HEK293 (cell line): ENCODE measurements around the gene STX4.

Experiments used
- CTCF ChIA-PET: fragments of 350-600 bp; formaldehyde crosslinking; extraction: SDS; loops from one replicate; lab custom pipeline; 2021; ENCODE audit warnings: antibody characterized with exemption; lab: Yijun Ruan, JAX
- POLR2A ChIA-PET: fragments of 300-600 bp; formaldehyde crosslinking; extraction: SDS; loops from one replicate; lab custom pipeline; 2020; ENCODE audit warnings: antibody characterized with exemption, inconsistent platforms; lab: Yijun Ruan, JAX
- H3K27ac ChIP-seq: fragments of 200-500 bp; sonication (Bioruptor generic); 2 replicates; pipeline ENCODE4 v1.5.1; 2014; ENCODE audit warnings: low read depth, low read length, control low read depth, inconsistent platforms; ENCODE audit errors: extremely low read depth
- H3K36me3 ChIP-seq, 2 experiments: fragments of 200-500 bp in 1 of 2; sonication (Bioruptor generic) in 1 of 2; 1 replicate in 1 of 2; 2 replicates in 1 of 2; pipeline ENCODE4 v1.5.1; 2014 to 2017; ENCODE audit warnings: inconsistent platforms in 2 of 2, low read length in 2 of 2; ENCODE audit not compliant: control insufficient read depth in 2 of 2, insufficient read depth in 1 of 2
- H3K4me1 ChIP-seq: fragments of 200-500 bp; sonication (Bioruptor generic); 2 replicates; pipeline ENCODE4 v1.5.1; 2014; ENCODE audit warnings: mild to moderate bottlenecking, low read length, inconsistent platforms; ENCODE audit not compliant: control insufficient read depth, insufficient read depth
- H3K4me3 ChIP-seq: 2 replicates; pipeline ENCODE4 v1.5.1; 2011; ENCODE audit warnings: low read depth, mild to moderate bottlenecking, control low read depth, low read length, moderate library complexity
- H3K9me3 ChIP-seq: fragments of 200-500 bp; sonication (Bioruptor generic); 2 replicates; pipeline ENCODE4 v1.5.1; 2014; ENCODE audit warnings: low read depth, low read length, inconsistent platforms; ENCODE audit not compliant: control insufficient read depth, insufficient read depth
- PRDM1 ChIP-seq: fragments of 450-650 bp; formaldehyde crosslinking; IDR thresholded peaks from 2 replicates; pipeline ENCODE4; 2016; ENCODE audit warnings: missing biosample characterization, missing genetic modification characterization
- PRDM10 ChIP-seq: fragments of 450-650 bp; formaldehyde crosslinking; IDR thresholded peaks from 2 replicates; pipeline ENCODE4 v1.5.1; 2016; ENCODE audit warnings: missing biosample characterization, missing genetic modification characterization
- SP2 ChIP-seq: fragments of 450-650 bp; formaldehyde crosslinking; IDR thresholded peaks from 2 replicates; pipeline ENCODE4 v1.5.1; 2016; ENCODE audit warnings: missing biosample characterization, missing genetic modification characterization
- ZBTB17 ChIP-seq: fragments of 450-650 bp; formaldehyde crosslinking; IDR thresholded peaks from 2 replicates; pipeline ENCODE4 v1.5.1; 2016; ENCODE audit warnings: missing biosample characterization, missing genetic modification characterization
- ZNF112 ChIP-seq: fragments of 450-650 bp; formaldehyde crosslinking; IDR thresholded peaks from 2 replicates; pipeline ENCODE4 v1.5.0; 2017; ENCODE audit warnings: missing biosample characterization, missing genetic modification characterization
- ZNF138 ChIP-seq: fragments of 450-650 bp; formaldehyde crosslinking; IDR thresholded peaks from 2 replicates; pipeline ENCODE4 v1.5.1; 2016; ENCODE audit warnings: missing biosample characterization, missing genetic modification characterization, borderline replicate concordance
- ZNF184 ChIP-seq: fragments of 450-650 bp; IDR thresholded peaks from 2 replicates; pipeline ENCODE4 v1.5.1; 2018; ENCODE audit warnings: missing biosample characterization, mild to moderate bottlenecking, missing genetic modification characterization
- ZNF214 ChIP-seq: fragments of 450-650 bp; formaldehyde crosslinking; IDR thresholded peaks from 2 replicates; pipeline ENCODE4 v1.5.1; 2017; ENCODE audit warnings: missing biosample characterization, mild to moderate bottlenecking, missing genetic modification characterization, borderline replicate concordance
- ZNF223 ChIP-seq: fragments of 450-650 bp; formaldehyde crosslinking; IDR thresholded peaks from 2 replicates; pipeline ENCODE4 v1.5.1; 2016; ENCODE audit warnings: missing biosample characterization, missing genetic modification characterization
- ZNF266 ChIP-seq: fragments of 450-650 bp; formaldehyde crosslinking; IDR thresholded peaks from 2 replicates; pipeline ENCODE4 v1.5.1; 2016; ENCODE audit warnings: missing biosample characterization, missing genetic modification characterization, low read depth
- ZNF354C ChIP-seq: fragments of 450-650 bp; formaldehyde crosslinking; IDR thresholded peaks from 2 replicates; pipeline ENCODE4 v1.5.1; 2016; ENCODE audit warnings: missing biosample characterization, missing genetic modification characterization, low read depth, borderline replicate concordance
- ZNF366 ChIP-seq: fragments of 450-650 bp; formaldehyde crosslinking; conservative IDR thresholded peaks from 2 replicates; pipeline ENCODE4 v1.5.1; 2016; ENCODE audit warnings: missing biosample characterization, missing genetic modification characterization
- ZNF398 ChIP-seq: fragments of 450-650 bp; formaldehyde crosslinking; IDR thresholded peaks from 2 replicates; pipeline ENCODE4 v1.5.1; 2017; ENCODE audit warnings: missing biosample characterization, missing genetic modification characterization
- ZNF510 ChIP-seq: fragments of 450-650 bp; formaldehyde crosslinking; IDR thresholded peaks from 2 replicates; pipeline ENCODE4 v1.5.1; 2018; ENCODE audit warnings: mild to moderate bottlenecking, missing genetic modification characterization, missing biosample characterization; ENCODE audit not compliant: insufficient replicate concordance
- ZNF518A ChIP-seq: fragments of 450-650 bp; formaldehyde crosslinking; conservative IDR thresholded peaks from 2 replicates; pipeline ENCODE4 v1.5.1; 2016; ENCODE audit warnings: low read depth, missing biosample characterization, missing genetic modification characterization
- ZNF549 ChIP-seq: fragments of 450-650 bp; IDR thresholded peaks from 2 replicates; pipeline ENCODE4 v1.5.1; 2018; ENCODE audit warnings: missing biosample characterization, missing genetic modification characterization, mild to moderate bottlenecking, inconsistent platforms, moderate library complexity
- ZNF596 ChIP-seq: fragments of 450-650 bp; IDR thresholded peaks from 2 replicates; pipeline ENCODE4 v1.5.0; 2018; ENCODE audit warnings: missing biosample characterization, mild to moderate bottlenecking, missing genetic modification characterization, moderate library complexity
- ZNF677 ChIP-seq: fragments of 450-650 bp; IDR thresholded peaks from 2 replicates; pipeline ENCODE4 v1.5.0; 2018; ENCODE audit warnings: missing biosample characterization, mild to moderate bottlenecking, missing genetic modification characterization, moderate library complexity

STX4 gene

GRCh38 chr16:30992276-30992780, 41.0 kb upstream of the STX4 start:
- no peak overlapping the region for H3K27ac ChIP-seq
- TF ChIP-seq ZNF510 = no peak
- no peak for TF ChIP-seq ZNF398 (tag by site-specific recombination)
- no peak for TF ChIP-seq ZNF138 (tag by site-specific recombination)
- no peak for TF ChIP-seq ZNF518A (tag by site-specific recombination)
- no peak for TF ChIP-seq ZNF549 (tag by site-specific recombination)

DNA sequence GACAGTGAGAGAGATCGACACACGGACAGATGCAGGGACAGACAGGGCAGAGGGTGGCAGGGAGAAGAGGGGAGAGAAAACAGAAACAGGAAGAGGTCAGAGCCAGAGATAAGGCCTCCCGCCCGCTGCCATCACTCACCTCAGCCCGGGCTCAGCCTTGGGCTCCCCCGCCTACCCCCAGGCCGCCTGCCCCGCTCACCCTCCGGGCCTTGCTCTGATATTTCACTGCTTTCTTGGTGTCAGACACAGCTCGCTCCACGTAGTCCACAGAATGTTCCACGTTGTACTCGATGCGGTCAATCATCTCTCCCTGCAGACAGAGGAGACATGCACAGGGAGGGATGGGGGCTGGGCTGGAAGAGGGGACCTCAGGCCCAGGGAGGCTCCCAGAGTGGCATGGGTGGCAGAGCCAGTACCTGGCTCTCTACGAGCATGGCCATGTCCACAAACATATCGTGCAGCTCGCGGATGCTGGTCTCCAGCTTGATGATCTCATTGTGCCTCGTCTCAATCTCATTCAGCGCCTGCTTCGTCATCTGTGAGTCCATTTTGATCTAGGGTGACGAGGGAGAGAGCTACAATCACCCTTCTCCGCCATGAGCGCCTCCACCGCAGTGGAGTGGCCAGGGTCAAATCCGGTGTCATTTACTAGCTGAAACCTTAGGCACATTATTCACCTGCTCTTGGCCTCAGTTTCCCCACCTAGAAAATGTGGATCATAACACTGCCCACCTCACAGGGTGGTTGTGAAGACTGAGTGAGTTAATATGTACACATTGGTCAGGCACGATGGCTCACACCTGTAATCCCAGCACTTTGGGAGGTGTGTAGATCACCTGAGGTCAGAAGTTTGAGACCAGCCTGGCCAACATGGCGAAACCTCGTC, 40.2 kb upstream of the STX4 start:
- TF ChIP-seq ZNF366 (no peak), ZNF184 (tag by site-specific recombination) (no peak), PRDM1 (tag by site-specific recombination) (no peak), PRDM10 (tag by site-specific recombination) (no peak), ZNF354C (tag by site-specific recombination) (no peak), ZNF112 (tag by site-specific recombination) (no peak), ZNF677 (tag by site-specific recombination) (no peak), ZBTB17 (tag by site-specific recombination) (peak; percentile 18; the same call in 1 of the 2 replicates), ZNF266 (tag by site-specific recombination) (no peak), ZNF596 (tag by site-specific recombination) (no peak), ZNF223 (tag by site-specific recombination) (no peak), SP2 (tag by site-specific recombination) (0 out of 2 replicates have a peak, but pooled peaks have one; percentile 13), ZNF214 (tag by site-specific recombination) (no peak)
- CTCF ChIA-PET = interaction anchor here (1.1 to 3.0 kb wide), 3 partner anchors 8 to 149 kb away, joined by 4 to 23 read pairs (median 7); partner anchors contain the start of gene HSD3B7
- no peak overlapping the region for H3K4me3 ChIP-seq
- no peaks in the 10 kb centered on the region for H3K9me3 ChIP-seq
- no peak overlapping the region for H3K27ac ChIP-seq
- no peaks in the 10 kb centered on the region for H3K36me3 ChIP-seq
- POLR2A ChIA-PET = interaction anchor here (1.4 kb wide), 1 partner anchor 10 kb away, joined by 3 read pairs; no protein-coding TSS in a partner anchor
- H3K4me1 ChIP-seq = peaks cover 5% of the 10 kb centered on the region; the same call in 1 of the 2 replicates

More at GRCh38 chr16:30992276-30992780, 41.0 kb upstream of the STX4 start:
- ChIA-PET CTCF (interaction anchor here (0.6 kb wide), 1 partner anchor 126 kb away, joined by 3 read pairs; no protein-coding TSS in a partner anchor), POLR2A (interaction anchor here (1.4 kb wide), 1 partner anchor 9 kb away, joined by 3 read pairs; no protein-coding TSS in a partner anchor)
- no peaks in the 10 kb centered on the region for H3K9me3 ChIP-seq
- no peak overlapping the region for H3K4me3 ChIP-seq
- peaks cover 0 to 5% of the 10 kb centered on the region in 2 experiments; a peak in 1 of 3 replicates for H3K36me3 ChIP-seq
- no peaks in the 10 kb centered on the region for H3K4me1 ChIP-seq
